Measurements from ENCODE around the gene MYOD1. TPM values are rescaled to one million over a fixed set of nuclear protein-coding genes. Genes with fewer than 3 reads are reported as not detected.

The MYOD1 gene
- polyA plus RNA-seq, 6 donors from 2014 or later: not detected

GRCh38 chr11:17752144-17752543, 32.8 kb downstream of the MYOD1 start:
- DNase-seq (no peak), ATAC-seq (ENCODE audit: low read depth in 2 of 2) (no peak)
- Mint-ChIP-seq H3K9me3 (peaks cover 0 to 4% (median 0%) of the 10 kb centered on the region in 7 donors), H3K27me3 (peaks cover 27 to 46% (median 39%) of the 10 kb centered on the region in 3 donors), H3K36me3 (no peaks in the 10 kb centered on the region), H3K4me1 (no peaks in the 10 kb centered on the region), H3K27ac (no peak overlapping the region), H3K4me3 (no peak overlapping the region)

DNA sequence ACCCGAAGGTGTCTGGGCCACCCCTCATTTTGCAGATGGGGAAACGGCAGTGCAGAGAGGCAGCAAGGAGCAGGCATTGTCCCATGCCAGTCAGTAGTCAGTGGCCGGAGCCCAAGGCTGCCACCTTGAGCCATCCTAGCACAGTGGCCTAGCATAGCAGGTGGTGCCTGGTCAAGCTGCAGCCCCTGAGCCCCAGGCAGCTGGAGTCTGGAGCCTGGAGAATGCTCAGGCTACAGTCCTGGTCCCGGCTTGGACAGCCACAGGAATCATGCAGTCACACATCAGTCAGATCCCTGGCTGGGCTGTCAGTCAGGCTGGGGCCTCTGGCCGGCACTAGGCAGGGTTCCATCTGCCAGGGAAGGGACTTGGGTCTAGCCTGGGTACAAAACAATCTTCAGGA, 33.8 kb downstream of the MYOD1 start:
- Mint-ChIP-seq H3K27ac (no peak overlapping the region), H3K9me3 (peaks cover 0 to 2% (median 0%) of the 10 kb centered on the region in 7 donors), H3K4me1 (no peaks in the 10 kb centered on the region), H3K4me3 (no peak overlapping the region), H3K27me3 (peaks cover 24 to 41% (median 33%) of the 10 kb centered on the region in 3 donors), H3K36me3 (no peaks in the 10 kb centered on the region)
- DNase-seq: no peak
- no peak for ATAC-seq (ENCODE audit: low read depth in 2 of 2)

- H3K36me3 Mint-ChIP-seq: no peaks in the 10 kb centered on the region
- ATAC-seq (ENCODE audit: low read depth in 2 of 2): no peak
- H3K4me3 Mint-ChIP-seq: no peak overlapping the region
- DNase-seq: no peak
- no peaks in the 10 kb centered on the region for H3K4me1 Mint-ChIP-seq
- no peak overlapping the region for H3K27ac Mint-ChIP-seq
- peaks cover 23 to 38% (median 32%) of the 10 kb centered on the region in 3 donors for H3K27me3 Mint-ChIP-seq
- H3K9me3 Mint-ChIP-seq: peaks cover 0 to 6% (median 0%) of the 10 kb centered on the region in 7 donors
These were observed 34.3 kb downstream of the MYOD1 start for GRCh38 chr11:17753641-17754040.

DNA sequence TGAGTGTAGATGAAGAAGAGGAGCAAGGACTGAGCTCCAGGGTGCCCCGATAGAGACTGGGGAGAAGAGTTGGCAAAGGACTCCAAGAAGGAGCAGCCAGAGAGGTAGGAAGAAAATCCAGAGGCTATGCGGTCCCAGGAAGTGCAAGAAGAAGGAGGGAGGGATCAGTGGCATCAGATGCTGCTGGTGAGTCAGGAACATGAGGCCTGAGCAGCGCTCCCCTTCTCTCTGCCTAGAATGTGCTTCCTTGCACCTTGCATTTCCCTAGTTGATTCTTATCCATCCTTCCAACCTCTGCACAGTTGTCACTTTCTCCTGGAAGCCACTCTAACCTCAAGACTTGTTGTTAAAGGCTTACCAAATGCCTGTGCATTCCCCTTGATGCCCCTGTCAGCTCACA, 36.5 kb downstream of the MYOD1 start:
- ATAC-seq (ENCODE audit: low read depth in 2 of 2) (no peak), DNase-seq (no peak)
- Mint-ChIP-seq H3K4me3 (no peak overlapping the region), H3K27ac (no peak overlapping the region), H3K4me1 (no peaks in the 10 kb centered on the region), H3K9me3 (peaks cover 0 to 13% (median 0%) of the 10 kb centered on the region in 7 donors), H3K27me3 (peaks cover 18 to 36% (median 20%) of the 10 kb centered on the region in 3 donors), H3K36me3 (no peaks in the 10 kb centered on the region)

GRCh38 chr11:17760102-17761029, 41.0 kb downstream of the MYOD1 start:
- Mint-ChIP-seq H3K4me3 (no peak overlapping the region), H3K27ac (no peak overlapping the region), H3K9me3 (peaks cover 0 to 13% (median 0%) of the 10 kb centered on the region in 7 donors), H3K27me3 (peaks cover 8 to 28% (median 13%) of the 10 kb centered on the region in 3 donors), H3K4me1 (no peaks in the 10 kb centered on the region), H3K36me3 (no peaks in the 10 kb centered on the region)
- DNase-seq (no peak), ATAC-seq (ENCODE audit: low read depth in 2 of 2) (no peak)

- Mint-ChIP-seq H3K4me3 (no peak overlapping the region), H3K27me3 (peaks cover 0 to 8% (median 6%) of the 10 kb centered on the region in 3 donors), H3K36me3 (no peaks in the 10 kb centered on the region), H3K27ac (no peak overlapping the region), H3K9me3 (peaks cover 0 to 13% (median 0%) of the 10 kb centered on the region in 7 donors), H3K4me1 (no peaks in the 10 kb centered on the region)
- no peak for ATAC-seq (ENCODE audit: low read depth in 2 of 2)
- DNase-seq: no peak
These were observed 43.1 kb downstream of the MYOD1 start for GRCh38 chr11:17762309-17762974.

- Mint-ChIP-seq H3K27me3 (peaks cover 0 to 8% (median 6%) of the 10 kb centered on the region in 3 donors), H3K27ac (no peak overlapping the region), H3K36me3 (no peaks in the 10 kb centered on the region)
These were observed 43.9 kb downstream of the MYOD1 start for GRCh38 chr11:17763244-17763643.

DNA sequence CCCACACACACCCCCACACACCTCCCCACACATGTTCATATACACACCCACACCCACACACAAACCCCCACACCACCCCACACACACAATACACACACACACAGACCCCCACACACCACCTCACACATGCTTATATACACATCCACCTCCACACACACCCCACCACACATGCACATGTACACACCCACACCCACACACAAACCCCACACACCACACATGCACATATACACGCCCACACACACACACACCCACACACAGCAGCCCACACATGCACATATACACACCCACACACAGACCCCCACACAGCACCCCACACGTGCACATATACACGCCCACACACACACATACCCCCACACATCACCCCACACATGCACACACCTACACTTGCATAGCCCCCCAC, 44.3 kb downstream of the MYOD1 start:
- no peak overlapping the region for H3K4me3 Mint-ChIP-seq
- H3K27ac Mint-ChIP-seq: no peak overlapping the region
- no peaks in the 10 kb centered on the region for H3K36me3 Mint-ChIP-seq
- DNase-seq (no peak), ATAC-seq (ENCODE audit: low read depth in 2 of 2) (no peak)
- peaks cover 0 to 7% (median 0%) of the 10 kb centered on the region in 7 donors for H3K9me3 Mint-ChIP-seq
- peaks cover 0 to 5% (median 0%) of the 10 kb centered on the region in 3 donors for H3K4me1 Mint-ChIP-seq
- H3K27me3 Mint-ChIP-seq: peaks cover 0 to 8% (median 6%) of the 10 kb centered on the region in 3 donors

More at GRCh38 chr11:17763244-17763643, 43.9 kb downstream of the MYOD1 start:
- Mint-ChIP-seq H3K4me3 (no peak overlapping the region), H3K4me1 (peaks cover 0 to 3% (median 0%) of the 10 kb centered on the region in 3 donors), H3K9me3 (peaks cover 0 to 10% (median 0%) of the 10 kb centered on the region in 7 donors)
- ATAC-seq (ENCODE audit: low read depth in 2 of 2) (no peak), DNase-seq (no peak)

DNA sequence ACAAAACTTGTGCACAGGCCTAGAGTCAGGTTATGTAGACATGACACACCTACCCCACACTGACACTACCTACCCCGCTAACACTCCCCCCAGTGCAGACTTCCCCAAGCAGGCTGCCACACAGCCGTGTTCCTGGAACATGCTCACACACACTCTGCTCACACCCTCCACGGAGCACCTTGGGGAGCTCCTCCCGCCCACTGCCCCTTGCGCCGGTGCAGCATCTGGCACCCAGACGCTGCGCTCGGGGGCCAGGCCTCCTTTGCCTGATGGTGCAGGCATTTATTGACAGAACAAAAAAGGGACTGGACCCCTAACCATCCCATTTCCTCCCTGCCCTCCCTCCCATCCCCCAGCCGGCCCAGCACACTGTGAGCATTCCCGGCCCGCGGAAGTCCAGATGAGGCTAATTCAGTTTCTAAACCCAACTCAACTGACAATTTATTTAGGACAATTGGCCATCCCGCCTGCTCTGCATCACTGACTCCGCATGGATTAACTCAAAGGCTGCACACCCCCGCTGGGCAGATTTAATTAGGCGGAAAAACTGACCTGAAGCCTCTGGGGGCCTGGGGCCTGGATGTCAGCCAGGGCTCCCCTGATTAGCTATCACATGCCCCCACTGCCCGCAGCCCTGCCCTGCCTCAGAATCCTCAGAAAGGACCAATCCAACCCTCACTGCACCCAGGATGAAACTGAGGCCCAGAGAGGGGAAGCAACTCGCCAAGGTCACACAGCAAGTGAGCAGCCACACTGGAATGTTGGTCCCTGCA, 45.3 kb downstream of the MYOD1 start:
- DNase-seq (no peak), ATAC-seq (ENCODE audit: low read depth in 2 of 2) (no peak)
- Mint-ChIP-seq H3K4me3 (no peak overlapping the region), H3K4me1 (peaks cover 0 to 5% (median 0%) of the 10 kb centered on the region in 3 donors), H3K27me3 (peaks cover 3 to 8% (median 6%) of the 10 kb centered on the region in 3 donors), H3K9me3 (peaks cover 0 to 2% (median 0%) of the 10 kb centered on the region in 7 donors), H3K36me3 (no peaks in the 10 kb centered on the region), H3K27ac (no peak overlapping the region)

GRCh38 chr11:17765356-17766072, 46.1 kb downstream of the MYOD1 start:
- Mint-ChIP-seq H3K27me3 (peaks cover 3 to 8% (median 6%) of the 10 kb centered on the region in 3 donors), H3K36me3 (no peaks in the 10 kb centered on the region), H3K4me1 (peaks cover 0 to 5% (median 0%) of the 10 kb centered on the region in 3 donors), H3K4me3 (no peak overlapping the region), H3K27ac (no peak overlapping the region), H3K9me3 (peaks cover 0 to 2% (median 0%) of the 10 kb centered on the region in 7 donors)
- DNase-seq: no peak
- no peak for ATAC-seq (ENCODE audit: low read depth in 2 of 2)

DNA sequence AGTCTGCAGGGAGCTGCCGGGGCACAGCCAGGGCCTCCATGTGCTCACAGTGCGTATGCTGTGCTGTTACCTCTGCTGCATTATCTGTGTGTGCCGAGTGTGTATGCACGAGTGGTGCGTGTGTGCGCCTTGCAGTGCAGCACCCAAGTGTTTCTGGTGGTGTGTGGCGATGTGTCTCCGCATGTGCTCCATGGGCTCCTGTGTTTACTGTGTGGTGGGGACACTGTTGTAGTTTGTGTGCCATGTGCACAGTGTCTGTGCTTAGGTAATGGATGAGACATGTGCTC, 46.6 kb downstream of the MYOD1 start:
- no peak for ATAC-seq (ENCODE audit: low read depth in 2 of 2)
- Mint-ChIP-seq H3K4me3 (no peak overlapping the region), H3K27me3 (peaks cover 3 to 8% (median 6%) of the 10 kb centered on the region in 3 donors), H3K9me3 (peaks cover 0 to 2% (median 0%) of the 10 kb centered on the region in 7 donors), H3K36me3 (no peaks in the 10 kb centered on the region), H3K27ac (no peak overlapping the region), H3K4me1 (peaks cover 0 to 5% (median 0%) of the 10 kb centered on the region in 3 donors)
- DNase-seq: no peak

- Mint-ChIP-seq H3K9me3 (peaks cover 0 to 2% (median 0%) of the 10 kb centered on the region in 7 donors), H3K4me3 (no peak overlapping the region), H3K4me1 (peaks cover 0 to 5% (median 0%) of the 10 kb centered on the region in 3 donors), H3K27me3 (peaks cover 3 to 8% (median 6%) of the 10 kb centered on the region in 3 donors), H3K27ac (no peak overlapping the region), H3K36me3 (no peaks in the 10 kb centered on the region)
- no peak for DNase-seq
- no peak for ATAC-seq (ENCODE audit: low read depth in 2 of 2)
These were observed 47.2 kb downstream of the MYOD1 start for GRCh38 chr11:17766590-17766989.
